HepG2 (cell line): ENCODE data around the gene CDC42SE2. TPM values are rescaled to one million over a fixed set of nuclear protein-coding genes. Genes with fewer than 3 reads are reported as not detected.

ENCODE experiments used
- ATAC-seq: fragments of 200-7000 bp; cut with Tn5 transposase; 3 replicates; pipeline ENCODE4 v1.9.1; 2020; ENCODE audit warnings: mild to moderate bottlenecking, moderate library complexity
- BruUV-seq: library from RNA; stranded (reverse); fragments of 400-500 nt; replicated peaks from 2 replicates; lab custom pipeline; 2021; lab: Mats Ljungman, UMichigan
- CTCF ChIA-PET: fragments of 300-600 bp; formaldehyde crosslinking; extraction: SDS; loops from one replicate; lab custom pipeline; 2021; ENCODE audit warnings: low total read pairs, inconsistent platforms, low intra/inter-chr PET ratio; lab: Yijun Ruan, JAX
- POLR2A ChIA-PET: fragments of 350-600 bp; sonication (Branson Sonifier 250); formaldehyde crosslinking; loops from one replicate; lab custom pipeline; 2020; ENCODE audit warnings: antibody characterized with exemption, inconsistent platforms; lab: Yijun Ruan, JAX
- DNase-seq: peaks from one replicate; pipeline ENCODE4 v3.0.0-alpha.2; 2015; ENCODE audit warnings: low spot score
- FAIRE-seq: peaks from 3 replicates; lab custom pipeline; 2011; peaks lifted over from hg19 to GRCh38; lab: Jason Lieb, UNC
- H2AFZ ChIP-seq: one replicate; pipeline ENCODE4 v1.6.1; 2011; ENCODE audit warnings: low read length, inconsistent platforms
- H3K27ac ChIP-seq: fragments of 300-600 bp; 3 replicates; pipeline ENCODE4 v1.8.0; 2011; ENCODE audit warnings: mixed run types, mild to moderate bottlenecking, mixed read lengths, low read length, inconsistent platforms; ENCODE audit not compliant: insufficient read depth; ENCODE audit errors: extremely low read length
- H3K27me3 ChIP-seq, 2 experiments: fragments of 200-600 bp in 1 of 2; 2 replicates in 1 of 2; 3 replicates in 1 of 2; pipeline versions ENCODE4 v1.6.0 to v1.8.0; 2011; ENCODE audit warnings: low read length in 2 of 2, mild to moderate bottlenecking in 2 of 2, moderate library complexity in 2 of 2, inconsistent platforms in 1 of 2; ENCODE audit not compliant: insufficient read depth in 2 of 2, control insufficient read depth in 1 of 2
- H3K36me3 ChIP-seq, 2 experiments: fragments of 200-600 bp in 1 of 2; replicated peaks in 1 of 2; 2 replicates in 1 of 2; 3 replicates in 1 of 2; pipeline versions ENCODE4 v1.5.1 to v1.8.0; 2011; ENCODE audit warnings: low read length in 2 of 2, inconsistent platforms in 1 of 2; ENCODE audit not compliant: insufficient read depth in 2 of 2, control insufficient read depth in 1 of 2
- H3K4me1 ChIP-seq: 2 replicates; pipeline ENCODE4 v1.5.1; 2012; ENCODE audit warnings: low read length, inconsistent platforms; ENCODE audit not compliant: insufficient read depth
- H3K4me2 ChIP-seq: 2 replicates; pipeline ENCODE4 v1.6.0; 2011; ENCODE audit warnings: low read depth, low read length, inconsistent platforms
- H3K4me3 ChIP-seq, 3 experiments: fragments of 200-600 bp in 1 of 3; sonication (generic), shearing (Covaris generic) in 1 of 3; replicated peaks in 1 of 3; 2 replicates each; pipeline ENCODE4 v1.5.1; 2011 to 2016; ENCODE audit warnings: low read length in 3 of 3, inconsistent platforms in 2 of 3, low read depth in 2 of 3, mild to moderate bottlenecking in 2 of 3, control low read depth in 1 of 3, mixed read lengths in 1 of 3; ENCODE audit not compliant: insufficient read depth in 1 of 3
- H3K79me2 ChIP-seq: one replicate; pipeline ENCODE4 v1.6.1; 2011; ENCODE audit warnings: low read length, inconsistent platforms; ENCODE audit not compliant: insufficient read depth
- H3K9ac ChIP-seq: 2 replicates; pipeline ENCODE4 v1.6.0; 2011; ENCODE audit warnings: mild to moderate bottlenecking, low read depth, low read length, inconsistent platforms; ENCODE audit not compliant: insufficient read depth
- H3K9me3 ChIP-seq: 2 replicates; pipeline ENCODE4 v1.5.1; 2012; ENCODE audit warnings: mild to moderate bottlenecking, low read length
- H4K20me1 ChIP-seq: 2 replicates; pipeline ENCODE4 v1.6.0; 2011; ENCODE audit warnings: inconsistent platforms, mild to moderate bottlenecking, low read length, moderate library complexity; ENCODE audit not compliant: insufficient read depth
- BRD4 ChIP-seq: sonication (generic); formaldehyde crosslinking; IDR thresholded peaks from 2 replicates; pipeline ENCODE4 v1.4.0; 2020; ENCODE audit warnings: missing genetic modification reagents
- CCAR2 ChIP-seq: fragments of 200-400 bp; formaldehyde crosslinking; optimal IDR thresholded peaks from 2 replicates; pipeline ENCODE3; 2018; ENCODE audit warnings: low read depth, mild to moderate bottlenecking, low read length, moderate library complexity
- FOXA1 ChIP-seq, 2 experiments: fragments of 450-650 bp in 1 of 2; sonication (generic) in 1 of 2; formaldehyde crosslinking in 1 of 2; IDR thresholded peaks; 2 replicates each; pipeline versions ENCODE4 v1.4.0 to v1.6.1; 2016 to 2020; ENCODE audit warnings: missing genetic modification reagents in 1 of 2
- HOXD1 ChIP-seq: sonication (generic); formaldehyde crosslinking; IDR thresholded peaks from 2 replicates; pipeline ENCODE4 v1.5.0; 2020; ENCODE audit warnings: missing genetic modification reagents
- RBAK ChIP-seq: sonication (generic); formaldehyde crosslinking; IDR thresholded peaks from 2 replicates; pipeline ENCODE4 v1.5.1; 2020; ENCODE audit warnings: mild to moderate bottlenecking, missing genetic modification reagents
- SIN3A ChIP-seq: IDR thresholded peaks from 2 replicates; pipeline ENCODE4 v1.6.1; 2011; ENCODE audit warnings: low read depth, mild to moderate bottlenecking, control low read depth, low read length, borderline replicate concordance
- ZNF33A ChIP-seq: sonication (generic); formaldehyde crosslinking; IDR thresholded peaks from 2 replicates; pipeline ENCODE4 v1.5.1; 2020; ENCODE audit warnings: missing genetic modification reagents, mild to moderate bottlenecking, moderate library complexity, borderline replicate concordance
- ZNF343 ChIP-seq: sonication (generic); formaldehyde crosslinking; IDR thresholded peaks from 2 replicates; pipeline ENCODE4 v1.4.0; 2020; ENCODE audit warnings: mild to moderate bottlenecking, missing genetic modification reagents
- ZNF660 ChIP-seq: sonication (generic); formaldehyde crosslinking; IDR thresholded peaks from 2 replicates; pipeline ENCODE4 v1.5.1; 2020; ENCODE audit warnings: mild to moderate bottlenecking, low read depth, missing genetic modification reagents, borderline replicate concordance
- WGBS: methylation state at CpG from one replicate; pipeline ENCODE4 v1.1.6; 2017; ENCODE audit warnings: low lambda C conversion rate; 5-methylcytosine and 5-hydroxymethylcytosine counted together
- in situ Hi-C: cut with HindIII; loops from 2 replicates; pipeline ENCODE4 v1.10.0; 2017; ENCODE audit warnings: low pct_unique_long_range_greater_than_20kb; ENCODE audit not compliant: extremely low pct_ligation_motif_present
- intact Hi-C: fragments of 100-400 bp; cut with micrococcal nuclease; formaldehyde crosslinking; loops from one replicate; pipeline ENCODE4 v1.10.0; 2022; ENCODE audit not compliant: unreplicated experiment
- polyA plus RNA-seq, 8 experiments: library from polyadenylated mRNA; depleted of rRNA in 3 of 8; stranded (reverse) in 7 of 8; unstranded in 1 of 8; fragments of >200 nt; fragmentation: Illumina TruSeq in 4 of 8; extraction: Trizol in 4 of 8; gene quantifications; 2 replicates each; pipeline versions ENCODE4 v1.2.1 to v1.2.3, GENCODE V29; 2011 to 2016; ENCODE audit warnings: low read depth in 4 of 8, missing spikeins in 1 of 8, mixed read lengths in 1 of 8; ENCODE audit not compliant: insufficient read depth in 1 of 8
- total RNA-seq, 5 experiments: library from RNA; depleted of rRNA; stranded (reverse); fragments of >200 nt; fragmentation: Illumina TruSeq; extraction: Trizol; gene quantifications; 2 replicates each; pipeline ENCODE4 v1.2.3, GENCODE V29; 2016; ENCODE audit warnings: low read depth in 1 of 5
- TF ChIP-seq, protein P1 (sequence below): sonication (generic); formaldehyde crosslinking; IDR thresholded peaks from 2 replicates; pipeline ENCODE4 v1.8.1; 2023; ENCODE audit warnings: mild to moderate bottlenecking, missing genetic modification reagents
- TF ChIP-seq, protein P2 (sequence below): sonication (generic); formaldehyde crosslinking; IDR thresholded peaks from 2 replicates; pipeline ENCODE4 v1.4.0; 2020; ENCODE audit warnings: missing genetic modification reagents, borderline replicate concordance

CDC42SE2 gene
- total and polyA plus RNA-seq, 2 of the 13 experiments (the other 11 are each of a cell fraction or from before 2014, with no cell fraction given): 19.6 to 25.0 TPM

DNA sequence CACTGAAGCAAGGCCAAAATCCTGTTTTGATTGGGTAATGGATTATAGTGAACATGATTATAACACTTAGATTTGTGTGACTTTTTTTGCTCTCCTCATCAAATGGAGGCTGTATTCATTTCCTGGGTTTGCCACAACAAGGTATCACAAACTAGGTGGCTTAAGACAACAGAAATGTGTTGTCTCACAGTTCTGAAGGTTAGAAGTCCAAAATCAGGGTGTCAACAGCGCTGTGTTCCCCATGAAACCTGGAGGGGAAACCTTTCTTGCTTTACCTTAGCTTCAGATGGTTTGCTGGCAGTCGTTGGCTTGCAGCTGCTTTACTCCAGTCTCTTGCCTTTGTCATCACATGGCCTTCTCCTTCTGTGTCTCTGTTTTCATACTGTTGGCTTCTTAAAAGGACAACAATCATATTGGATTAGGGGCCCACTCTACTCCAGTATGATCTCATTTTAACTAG, 32.4 kb downstream of the CDC42SE2 start:
- FAIRE-seq: no peak

More for the DNA sequence above, 32.4 kb downstream of the CDC42SE2 start:
- no peak overlapping the region for H3K27ac ChIP-seq
- no peak overlapping the region for H3K9ac ChIP-seq
- TF ChIP-seq, protein P1, sequence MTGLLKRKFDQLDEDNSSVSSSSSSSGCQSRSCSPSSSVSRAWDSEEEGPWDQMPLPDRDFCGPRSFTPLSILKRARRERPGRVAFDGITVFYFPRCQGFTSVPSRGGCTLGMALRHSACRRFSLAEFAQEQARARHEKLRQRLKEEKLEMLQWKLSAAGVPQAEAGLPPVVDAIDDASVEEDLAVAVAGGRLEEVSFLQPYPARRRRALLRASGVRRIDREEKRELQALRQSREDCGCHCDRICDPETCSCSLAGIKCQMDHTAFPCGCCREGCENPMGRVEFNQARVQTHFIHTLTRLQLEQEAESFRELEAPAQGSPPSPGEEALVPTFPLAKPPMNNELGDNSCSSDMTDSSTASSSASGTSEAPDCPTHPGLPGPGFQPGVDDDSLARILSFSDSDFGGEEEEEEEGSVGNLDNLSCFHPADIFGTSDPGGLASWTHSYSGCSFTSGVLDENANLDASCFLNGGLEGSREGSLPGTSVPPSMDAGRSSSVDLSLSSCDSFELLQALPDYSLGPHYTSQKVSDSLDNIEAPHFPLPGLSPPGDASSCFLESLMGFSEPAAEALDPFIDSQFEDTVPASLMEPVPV (CRISPR knock-in tag): no peak
- no peak for TF ChIP-seq BRD4
- no peak for TF ChIP-seq HOXD1 (CRISPR knock-in tag)
- TF ChIP-seq ZNF343: no peak
- no peak for TF ChIP-seq ZNF33A (CRISPR knock-in tag)
- TF ChIP-seq SIN3A: no peak
- no peak for TF ChIP-seq ZNF660 (CRISPR knock-in tag)
- TF ChIP-seq CCAR2: no peak
- TF ChIP-seq FOXA1 (IDR thresholded peaks at IDR 0.05): no peak
- TF ChIP-seq FOXA1 (CRISPR knock-in tag; IDR thresholded peaks at IDR 0.05): no peak
- TF ChIP-seq, protein P2, sequence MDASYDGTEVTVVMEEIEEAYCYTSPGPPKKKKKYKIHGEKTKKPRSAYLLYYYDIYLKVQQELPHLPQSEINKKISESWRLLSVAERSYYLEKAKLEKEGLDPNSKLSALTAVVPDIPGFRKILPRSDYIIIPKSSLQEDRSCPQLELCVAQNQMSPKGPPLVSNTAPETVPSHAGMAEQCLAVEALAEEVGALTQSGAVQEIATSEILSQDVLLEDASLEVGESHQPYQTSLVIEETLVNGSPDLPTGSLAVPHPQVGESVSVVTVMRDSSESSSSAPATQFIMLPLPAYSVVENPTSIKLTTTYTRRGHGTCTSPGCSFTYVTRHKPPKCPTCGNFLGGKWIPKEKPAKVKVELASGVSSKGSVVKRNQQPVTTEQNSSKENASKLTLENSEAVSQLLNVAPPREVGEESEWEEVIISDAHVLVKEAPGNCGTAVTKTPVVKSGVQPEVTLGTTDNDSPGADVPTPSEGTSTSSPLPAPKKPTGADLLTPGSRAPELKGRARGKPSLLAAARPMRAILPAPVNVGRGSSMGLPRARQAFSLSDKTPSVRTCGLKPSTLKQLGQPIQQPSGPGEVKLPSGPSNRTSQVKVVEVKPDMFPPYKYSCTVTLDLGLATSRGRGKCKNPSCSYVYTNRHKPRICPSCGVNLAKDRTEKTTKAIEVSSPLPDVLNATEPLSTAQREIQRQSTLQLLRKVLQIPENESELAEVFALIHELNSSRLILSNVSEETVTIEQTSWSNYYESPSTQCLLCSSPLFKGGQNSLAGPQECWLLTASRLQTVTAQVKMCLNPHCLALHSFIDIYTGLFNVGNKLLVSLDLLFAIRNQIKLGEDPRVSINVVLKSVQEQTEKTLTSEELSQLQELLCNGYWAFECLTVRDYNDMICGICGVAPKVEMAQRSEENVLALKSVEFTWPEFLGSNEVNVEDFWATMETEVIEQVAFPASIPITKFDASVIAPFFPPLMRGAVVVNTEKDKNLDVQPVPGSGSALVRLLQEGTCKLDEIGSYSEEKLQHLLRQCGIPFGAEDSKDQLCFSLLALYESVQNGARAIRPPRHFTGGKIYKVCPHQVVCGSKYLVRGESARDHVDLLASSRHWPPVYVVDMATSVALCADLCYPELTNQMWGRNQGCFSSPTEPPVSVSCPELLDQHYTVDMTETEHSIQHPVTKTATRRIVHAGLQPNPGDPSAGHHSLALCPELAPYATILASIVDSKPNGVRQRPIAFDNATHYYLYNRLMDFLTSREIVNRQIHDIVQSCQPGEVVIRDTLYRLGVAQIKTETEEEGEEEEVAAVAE (CRISPR knock-in tag): no peak
- no peak for TF ChIP-seq RBAK (CRISPR knock-in tag)
- WGBS: 83% methylated on average over 2 of the region's 2 CpGs
- H2AFZ ChIP-seq: no peak overlapping the region
- no peak for DNase-seq
- no TSS peak for BruUV-seq
- ChIA-PET POLR2A (no interaction called here), CTCF (no interaction called here)
- no peak for ATAC-seq
- peaks cover 8% of the 10 kb centered on the region; the same call in 1 of the 2 replicates for H3K4me1 ChIP-seq
- no peaks in the 10 kb centered on the region for H3K36me3 ChIP-seq
- in situ Hi-C loops (no loop called here), intact Hi-C loops (no loop called here)
- H3K4me2 ChIP-seq: no peak overlapping the region
- H3K27me3 ChIP-seq: no peaks in the 10 kb centered on the region
- H3K4me3 ChIP-seq: no peak overlapping the region
- no peaks in the 10 kb centered on the region for H3K9me3 ChIP-seq
- peaks cover 49% of the 10 kb centered on the region for H3K79me2 ChIP-seq
- H4K20me1 ChIP-seq: no peaks in the 10 kb centered on the region; the same call in 1 of the 2 replicates
